ENCODE results near the gene DNAH1.

Gene DNAH1

DNA sequence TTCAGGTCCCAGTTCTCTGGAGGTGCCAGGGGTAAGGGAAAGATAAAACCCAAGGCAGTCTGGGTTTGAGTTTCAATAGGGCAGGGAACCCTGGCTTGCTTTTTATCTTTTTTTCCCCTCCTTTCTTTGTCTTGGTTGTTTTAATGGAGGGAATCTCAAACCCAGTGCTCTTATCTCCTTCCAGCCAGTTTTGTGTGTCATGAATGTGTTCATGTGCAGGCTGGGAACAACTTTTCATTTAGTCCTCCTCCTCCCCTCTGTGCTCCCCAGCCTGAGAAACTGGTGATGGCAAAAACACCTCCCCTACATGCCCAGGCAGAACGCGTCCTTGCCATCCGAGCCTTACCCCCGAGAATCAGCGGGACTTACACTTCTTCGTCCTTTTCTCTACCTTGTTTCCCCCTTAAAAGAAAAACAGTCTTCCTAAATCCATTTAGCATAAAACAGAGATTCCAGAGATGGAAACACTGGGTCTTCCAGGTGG is 117.9 kb downstream of the DNAH1 start:
- no peak for DNase-seq (ENCODE audit: low read depth)

DNA sequence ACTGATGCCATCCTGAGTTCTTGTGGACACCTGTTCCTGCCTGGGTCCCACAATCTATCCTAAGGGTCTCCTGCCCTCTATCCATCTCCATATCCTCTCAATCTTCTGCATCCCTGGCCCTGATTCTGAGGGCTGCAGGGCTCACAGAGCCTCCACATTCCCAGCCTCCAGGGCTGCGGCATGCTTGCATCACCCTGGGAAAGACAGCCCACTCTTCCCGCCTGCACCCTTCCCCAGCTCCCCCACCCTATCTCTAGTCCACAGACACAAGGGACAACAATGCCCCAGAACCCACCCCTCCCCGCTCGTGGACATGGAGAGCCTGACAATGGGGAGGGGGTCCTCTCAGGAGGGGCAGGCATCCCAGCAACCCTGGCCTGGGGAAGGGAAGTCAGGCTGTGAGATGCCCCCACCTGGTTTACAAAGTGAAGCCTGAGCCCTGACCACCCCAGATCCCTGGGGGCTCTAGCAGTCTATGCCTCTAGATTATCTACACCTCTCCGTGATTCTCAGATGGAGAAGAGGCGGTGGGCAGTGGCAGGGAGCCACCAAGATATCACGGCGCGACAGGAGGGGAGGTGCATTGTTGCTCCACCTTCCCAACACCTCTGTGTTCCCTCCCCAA is 118.5 kb downstream of the DNAH1 start:
- DNase-seq (ENCODE audit: low read depth) = no peak

DNA sequence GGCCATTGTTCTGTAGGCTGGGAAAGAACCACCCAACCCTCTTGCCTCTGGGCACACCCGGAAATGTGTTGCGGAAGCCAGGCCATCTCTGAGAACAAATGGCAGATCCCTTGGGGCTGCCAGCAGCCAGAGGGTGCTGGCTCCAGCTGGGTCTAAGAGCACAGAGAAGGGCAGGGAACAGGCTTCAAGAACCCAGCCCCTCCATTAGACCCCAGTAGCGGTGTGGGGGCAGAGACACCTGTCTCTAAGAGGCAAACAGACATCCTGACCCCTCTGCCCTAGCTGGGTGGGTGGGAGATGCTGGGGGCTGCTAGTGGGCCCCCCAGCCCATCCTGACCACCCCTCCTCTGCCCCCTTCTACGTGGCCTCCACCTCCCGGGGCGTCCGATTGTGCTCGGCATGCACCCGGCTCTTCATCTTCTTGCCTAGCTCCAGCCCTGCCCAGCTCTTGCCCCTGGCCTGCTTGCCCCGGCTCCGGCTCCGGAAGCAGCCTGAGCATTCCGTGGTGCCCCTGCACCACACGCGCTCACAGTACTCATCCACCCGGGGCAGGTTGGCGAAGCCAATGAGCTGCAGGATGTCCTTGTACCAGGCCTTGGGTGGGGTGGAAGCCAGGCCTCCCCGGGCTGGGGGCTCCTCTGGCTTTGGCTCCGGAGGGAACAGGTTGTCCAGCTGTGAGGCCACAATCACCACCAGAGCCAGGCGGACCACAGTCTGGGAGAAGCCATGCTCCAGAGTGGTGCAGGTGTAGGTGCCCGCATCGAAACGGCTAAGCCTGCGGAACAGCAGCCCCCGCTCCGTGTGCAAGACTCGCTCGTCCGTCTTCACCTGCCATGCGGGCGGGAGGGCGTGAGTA is 119.4 kb downstream of the DNAH1 start:
- no peak for DNase-seq (ENCODE audit: low read depth)

DNA sequence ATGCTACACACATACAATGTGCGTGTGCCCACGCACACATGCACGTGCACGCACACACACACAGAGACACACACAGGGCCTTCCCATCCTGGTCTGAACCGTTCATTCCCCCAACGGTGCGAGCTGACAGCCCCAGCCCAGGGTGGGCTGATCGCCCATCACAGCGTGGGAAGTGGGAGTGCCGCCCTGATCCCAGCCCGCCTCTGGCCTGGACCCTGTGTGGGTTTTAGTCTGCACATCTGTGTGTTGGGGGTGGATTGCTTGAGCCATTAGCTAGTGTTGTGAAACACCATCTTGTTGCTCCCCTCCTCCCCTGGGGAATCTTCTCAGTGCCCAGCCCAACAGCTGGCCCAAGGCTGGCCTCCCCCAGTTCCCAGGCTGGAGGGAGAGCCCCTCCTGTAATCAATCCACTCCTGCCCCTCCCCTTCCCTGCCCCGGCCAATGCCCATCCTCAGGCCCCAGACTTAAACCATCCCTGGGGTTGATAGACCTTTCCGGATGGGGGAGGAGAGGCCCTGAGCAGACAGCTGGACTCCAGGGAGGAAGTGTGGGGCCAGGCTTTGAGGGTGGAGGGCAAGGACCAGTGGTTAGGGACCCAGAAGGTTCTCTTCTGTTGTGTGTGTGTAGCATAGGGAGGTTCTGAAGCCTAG is 120.5 kb downstream of the DNAH1 start:
- no peak for DNase-seq (ENCODE audit: low read depth)

DNA sequence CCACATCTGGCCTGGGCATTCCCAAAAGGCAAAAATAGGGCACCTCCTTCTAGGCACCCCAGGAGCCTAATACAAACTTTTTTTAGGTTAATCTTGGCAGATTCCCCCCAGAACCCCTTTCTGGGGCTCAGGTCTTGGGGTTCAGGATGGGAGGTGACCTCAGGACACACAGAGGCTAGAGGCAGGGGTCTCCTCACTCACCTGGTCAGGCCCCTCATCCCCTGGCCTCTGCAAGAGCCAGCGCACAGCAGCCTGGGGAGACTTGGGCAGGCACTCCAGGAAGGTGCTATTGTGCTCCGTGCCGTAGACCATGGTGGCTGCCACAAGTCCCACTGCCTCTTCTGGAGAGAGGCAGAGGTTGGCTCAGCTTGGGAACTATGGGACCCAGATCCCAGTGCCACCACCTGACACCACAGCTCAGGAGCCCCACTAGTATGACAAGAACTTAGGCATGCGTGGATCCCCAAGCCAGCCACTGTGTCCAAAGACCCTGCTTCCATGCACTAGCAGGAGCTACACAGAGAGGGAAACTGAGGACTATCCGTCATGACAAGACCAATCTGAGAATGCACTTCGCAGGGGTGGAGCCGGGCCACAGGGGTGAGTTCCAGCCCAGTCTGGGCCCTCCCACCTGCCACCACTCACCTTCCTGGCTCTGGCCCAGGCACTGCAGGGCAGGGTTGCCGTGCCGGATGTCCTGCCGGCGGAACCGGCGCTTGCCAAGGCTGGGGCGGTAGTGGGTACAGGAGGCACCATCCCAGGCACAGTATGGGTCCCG is 121.4 kb downstream of the DNAH1 start:
- no peak for DNase-seq (ENCODE audit: low read depth)

DNA sequence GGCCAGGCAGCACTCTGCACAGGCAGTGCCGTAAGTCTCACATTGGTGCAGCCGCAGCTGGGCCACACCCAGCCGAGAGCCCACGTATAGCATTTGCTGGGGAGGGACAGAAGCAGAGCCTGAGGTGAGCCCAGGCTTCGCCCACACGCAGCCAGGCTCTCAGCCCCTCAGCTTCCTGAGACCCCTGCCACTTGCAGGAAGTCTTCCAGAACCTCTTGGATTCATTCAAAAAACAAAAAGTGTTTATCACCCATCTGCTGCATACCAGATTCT is 121.9 kb downstream of the DNAH1 start:
- no peak for DNase-seq (ENCODE audit: low read depth)

DNA sequence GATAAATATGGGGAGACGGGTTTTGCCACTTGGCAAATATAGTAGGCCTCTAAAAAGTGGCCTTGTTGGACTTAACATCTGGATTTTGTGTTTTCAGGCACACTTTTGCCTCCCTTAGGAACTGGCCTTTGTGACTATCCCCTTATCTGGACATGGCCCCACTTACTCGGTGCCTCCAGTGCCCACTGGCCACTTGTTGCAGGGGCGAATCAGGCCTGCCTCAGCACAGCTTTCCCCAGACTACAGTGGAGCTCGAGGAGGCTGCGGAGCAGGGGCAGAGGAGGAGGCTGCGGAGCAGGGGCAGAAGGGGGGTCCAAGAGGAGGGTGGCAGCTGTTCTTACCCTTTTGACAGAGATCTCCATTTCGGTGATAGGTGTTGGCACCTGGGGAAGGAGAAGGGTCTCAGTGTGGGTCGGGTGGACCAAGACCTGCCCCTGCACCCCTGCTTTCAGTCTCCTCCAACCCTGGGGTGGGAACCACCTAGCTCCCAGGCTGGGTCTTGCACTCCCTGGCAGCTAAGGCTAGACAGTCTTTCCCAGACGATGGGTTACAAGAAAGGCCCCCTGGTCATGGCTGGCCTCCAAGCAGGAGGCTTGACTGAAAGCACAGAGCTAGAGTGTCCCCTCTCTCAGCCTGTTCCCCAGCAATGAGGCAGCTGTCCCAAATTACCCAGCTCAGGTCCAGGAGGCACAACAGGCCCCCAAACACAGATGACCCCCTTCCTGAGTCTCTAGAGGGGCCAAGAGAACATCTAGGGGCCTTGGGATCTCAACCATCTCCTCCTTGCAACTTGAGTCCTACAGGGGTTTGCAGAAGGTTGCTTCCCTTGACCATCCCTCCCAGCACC is 122.7 kb downstream of the DNAH1 start:
- DNase-seq (ENCODE audit: low read depth) = no peak

DNA sequence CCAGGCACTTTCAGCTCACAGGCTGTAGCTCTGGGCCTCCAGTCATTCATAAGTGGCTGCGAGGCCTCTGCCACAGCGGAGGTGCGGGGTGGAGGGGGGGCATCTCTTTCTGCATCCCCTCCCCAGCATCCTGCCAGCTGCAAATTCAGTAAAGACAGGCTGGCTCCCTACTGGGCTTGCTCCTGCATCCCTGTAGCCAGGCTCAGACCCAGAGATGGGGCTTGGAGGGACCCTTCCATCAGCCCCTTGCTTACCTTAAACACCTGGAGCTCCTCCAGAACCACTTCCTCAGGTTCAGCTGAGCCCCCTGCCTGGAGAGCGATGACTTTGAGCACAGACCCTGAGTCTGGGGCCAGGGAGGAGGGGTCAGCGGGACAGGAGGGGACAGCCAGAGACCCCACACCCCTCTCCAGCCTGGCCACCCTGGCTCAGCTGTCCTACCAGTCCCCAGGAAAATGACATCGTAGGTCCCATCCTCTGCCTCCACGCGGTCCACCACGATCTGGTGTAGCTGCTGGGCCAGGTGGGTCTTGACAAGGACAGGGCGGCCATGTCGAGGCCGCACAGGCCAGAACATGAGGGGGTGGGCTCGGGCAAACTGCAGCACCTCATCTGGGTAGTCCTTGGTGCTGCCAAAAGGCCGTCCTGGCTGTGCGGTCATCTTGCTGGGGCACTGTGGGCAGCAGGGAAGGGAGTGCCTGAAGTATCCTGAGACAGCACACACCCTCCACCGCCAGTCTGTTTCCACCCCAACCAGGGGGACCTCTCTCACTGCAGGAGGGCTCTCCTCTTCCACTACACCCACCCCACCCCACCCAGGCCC is 123.5 kb downstream of the DNAH1 start:
- DNase-seq (ENCODE audit: low read depth) = no peak

DNA sequence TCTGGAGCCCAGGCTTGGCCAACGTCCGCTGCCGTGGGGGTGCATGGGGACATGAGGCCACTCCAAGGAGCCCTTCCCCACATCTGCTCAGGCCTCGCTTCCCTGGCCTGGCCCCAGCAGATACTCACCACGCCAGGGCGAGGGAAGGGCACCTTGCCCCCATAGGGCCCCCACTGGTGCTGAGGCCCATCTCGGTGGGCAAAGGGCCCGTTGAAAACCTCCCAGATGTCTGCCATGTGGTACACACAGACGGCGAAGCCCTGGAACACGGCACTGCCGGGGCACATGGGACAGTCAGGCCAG is 124.1 kb downstream of the DNAH1 start:
- no peak for DNase-seq (ENCODE audit: low read depth)

DNA sequence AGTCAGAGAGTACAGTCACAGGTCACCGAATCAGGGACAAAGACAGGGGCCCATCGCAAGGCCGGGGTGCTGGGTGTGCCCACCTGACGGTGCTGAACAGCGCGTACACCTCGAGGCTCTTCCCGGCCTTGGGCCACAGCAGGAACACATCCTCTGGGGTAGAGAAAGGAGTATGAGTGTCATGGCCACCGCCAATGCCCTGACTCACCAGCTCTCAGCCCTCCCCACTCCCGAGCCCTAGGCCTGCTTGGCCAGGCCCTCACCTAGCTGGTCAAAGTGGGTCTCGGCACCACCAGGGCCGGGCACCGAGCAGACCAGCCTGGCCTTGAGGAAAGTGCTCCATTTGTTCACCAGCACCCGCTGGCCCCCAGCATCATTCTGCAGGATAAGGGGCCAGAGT is 124.6 kb downstream of the DNAH1 start:
- no peak for DNase-seq (ENCODE audit: low read depth)

DNA sequence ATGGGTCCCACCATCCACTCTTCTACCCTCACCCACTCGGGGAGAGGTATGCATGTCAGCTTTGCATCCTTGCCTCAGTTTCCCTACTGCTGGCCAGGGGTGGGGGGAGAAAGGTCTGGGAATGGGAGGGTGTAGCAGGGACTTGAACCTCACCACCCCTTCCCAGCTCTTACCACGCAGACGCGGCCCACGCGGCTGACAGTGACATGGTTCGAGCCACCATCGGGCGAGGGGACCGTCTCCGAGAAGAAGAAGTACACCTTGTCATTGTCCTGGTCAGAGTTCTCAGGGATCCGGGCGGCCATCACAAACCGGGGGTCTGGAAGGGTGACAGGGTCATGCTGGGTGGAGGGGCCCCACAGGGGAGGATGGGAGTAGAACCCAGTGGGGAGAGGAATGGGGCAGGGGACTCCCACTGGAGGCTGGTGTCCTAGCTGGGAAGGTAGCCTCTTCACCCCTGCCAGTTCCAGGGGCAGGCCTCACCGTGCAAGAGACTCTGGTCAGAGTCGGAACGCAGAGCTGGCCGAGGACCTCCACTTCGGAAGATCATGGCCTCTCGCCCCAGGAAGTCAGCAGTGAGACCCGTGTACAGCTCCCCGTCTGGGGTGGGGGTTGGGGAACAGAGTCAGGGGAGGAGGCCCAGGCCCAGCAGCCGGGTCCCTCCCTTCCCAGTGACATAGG is 125.1 kb downstream of the DNAH1 start:
- DNase-seq (ENCODE audit: low read depth) = no peak

DNA sequence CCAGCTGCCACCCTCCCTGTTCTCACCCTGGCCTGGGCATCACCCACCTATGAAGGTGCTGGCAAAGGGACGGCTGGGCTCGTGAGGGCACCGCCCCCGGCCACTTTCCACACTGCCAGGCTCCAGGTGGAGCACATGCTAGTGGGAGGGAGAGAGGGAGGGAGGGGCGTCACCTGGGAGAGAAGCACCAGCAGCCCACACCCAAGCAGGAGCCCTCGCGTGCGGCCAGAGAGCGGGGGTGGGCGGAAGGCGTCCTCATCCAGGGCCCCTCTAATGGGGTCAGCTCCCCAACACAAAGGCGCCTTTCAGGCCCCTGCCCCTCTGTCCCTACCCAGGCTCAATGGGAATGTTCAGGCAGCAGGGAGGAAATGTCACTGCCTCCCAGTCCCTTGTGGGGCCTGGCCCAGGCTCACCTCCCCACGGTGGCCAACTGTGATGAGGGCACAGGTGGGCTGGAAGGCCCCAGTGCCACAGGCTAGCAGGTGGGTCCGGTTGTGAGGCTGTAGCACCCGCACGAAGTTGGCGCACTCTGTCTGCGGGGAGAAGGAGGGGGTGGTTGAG is 125.7 kb downstream of the DNAH1 start:
- DNase-seq (ENCODE audit: low read depth) = no peak

DNA sequence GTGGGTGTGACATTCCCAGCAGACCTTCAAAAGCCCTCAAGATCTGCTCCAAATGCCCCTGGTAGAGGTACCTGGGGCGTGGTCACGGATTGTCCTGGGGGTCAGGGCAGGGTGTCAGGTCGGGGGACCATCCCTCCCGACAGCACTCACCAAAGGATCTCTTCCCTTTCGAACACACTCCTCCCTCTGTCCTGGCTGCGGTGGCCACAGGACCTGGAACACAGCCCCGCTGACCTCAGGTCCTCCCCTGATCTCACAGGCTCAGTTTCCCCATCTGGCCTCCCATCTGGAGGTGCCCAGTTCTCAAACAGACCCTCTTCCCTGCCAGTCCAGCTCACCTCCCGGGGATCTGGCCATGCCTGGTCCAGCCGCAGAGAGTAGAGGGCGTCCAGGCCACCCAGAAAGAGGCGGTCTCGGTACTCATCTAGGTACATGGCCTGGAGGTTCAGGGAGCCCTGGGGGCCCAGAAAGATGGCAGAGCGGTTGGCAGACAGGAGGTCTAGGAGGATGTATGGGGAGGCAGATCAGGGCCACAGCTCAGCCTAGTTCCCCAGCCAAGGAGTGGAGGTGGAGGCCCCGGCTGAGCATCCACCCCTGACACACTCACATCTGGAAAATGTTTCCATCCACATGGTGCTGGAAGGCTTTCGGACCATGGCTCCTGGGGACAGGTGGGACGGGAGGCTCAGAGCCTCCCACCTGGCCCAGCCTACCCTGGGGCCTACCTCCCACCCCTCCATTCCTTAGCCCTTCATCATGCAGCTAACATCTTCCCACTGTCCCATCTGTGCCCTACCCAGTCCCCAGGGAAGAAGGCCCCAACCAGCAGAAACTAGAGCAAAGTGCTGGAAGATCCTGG is 126.5 kb downstream of the DNAH1 start:
- DNase-seq (ENCODE audit: low read depth) = no peak

DNA sequence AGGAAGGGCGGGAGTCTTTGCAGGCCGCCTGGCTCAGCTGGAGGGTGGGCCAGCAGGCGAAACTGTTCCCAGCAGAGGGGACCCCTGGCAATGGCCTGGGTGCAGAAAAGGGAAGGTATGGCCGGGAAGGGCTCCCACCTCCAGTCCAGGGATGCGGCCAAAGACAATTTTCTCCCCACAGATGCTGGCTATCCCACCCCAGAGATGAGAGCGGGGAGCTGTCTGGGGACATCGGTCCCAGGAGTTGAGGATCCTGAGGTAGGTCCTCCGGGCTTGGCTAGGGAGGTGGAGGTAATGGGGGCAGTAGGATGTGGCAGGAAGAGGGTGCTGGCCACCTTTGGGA is 127.1 kb downstream of the DNAH1 start:
- no peak for DNase-seq (ENCODE audit: low read depth)

DNA sequence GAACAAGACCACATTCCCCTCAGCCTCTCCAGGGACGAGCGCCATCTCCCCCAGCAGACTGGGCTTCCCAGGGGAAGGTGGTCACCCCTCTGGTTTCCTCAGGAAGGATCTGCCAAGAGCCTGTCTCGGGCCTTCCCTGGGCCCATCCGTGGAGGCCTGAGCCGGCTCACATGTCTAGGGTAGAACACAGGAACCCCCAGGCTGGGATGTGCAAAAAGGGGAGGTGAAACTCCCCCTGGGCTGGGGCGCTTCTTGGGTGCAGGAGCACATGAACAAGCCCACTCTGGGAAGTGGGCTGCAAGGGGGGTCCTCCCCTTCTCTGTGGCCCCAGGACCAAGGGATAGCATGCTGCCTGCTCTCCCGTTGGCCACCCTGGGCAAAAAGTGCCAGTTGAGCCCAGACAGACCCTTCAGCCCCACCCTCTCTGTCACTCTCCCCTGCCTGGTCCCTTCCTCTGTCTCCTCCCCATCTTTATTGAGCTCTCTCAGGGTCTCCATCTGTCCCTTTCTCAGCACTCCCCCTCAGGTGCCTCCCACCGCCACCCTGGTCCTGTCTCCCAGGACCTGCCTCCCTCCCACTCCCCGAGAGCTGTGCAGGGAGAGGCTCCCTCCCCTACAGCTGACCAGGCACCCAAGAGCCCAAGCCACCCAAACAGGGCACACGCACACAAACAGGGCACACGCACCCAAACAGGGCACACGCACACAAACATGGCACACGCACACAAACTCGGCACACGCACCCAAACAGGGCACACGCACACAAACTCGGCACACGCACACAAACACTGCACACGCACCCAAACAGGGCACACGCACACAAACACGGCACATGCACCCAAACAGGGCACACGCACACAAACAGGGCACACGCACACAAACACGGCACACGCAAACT is 127.9 kb downstream of the DNAH1 start:
- no peak for DNase-seq (ENCODE audit: low read depth)

DNA sequence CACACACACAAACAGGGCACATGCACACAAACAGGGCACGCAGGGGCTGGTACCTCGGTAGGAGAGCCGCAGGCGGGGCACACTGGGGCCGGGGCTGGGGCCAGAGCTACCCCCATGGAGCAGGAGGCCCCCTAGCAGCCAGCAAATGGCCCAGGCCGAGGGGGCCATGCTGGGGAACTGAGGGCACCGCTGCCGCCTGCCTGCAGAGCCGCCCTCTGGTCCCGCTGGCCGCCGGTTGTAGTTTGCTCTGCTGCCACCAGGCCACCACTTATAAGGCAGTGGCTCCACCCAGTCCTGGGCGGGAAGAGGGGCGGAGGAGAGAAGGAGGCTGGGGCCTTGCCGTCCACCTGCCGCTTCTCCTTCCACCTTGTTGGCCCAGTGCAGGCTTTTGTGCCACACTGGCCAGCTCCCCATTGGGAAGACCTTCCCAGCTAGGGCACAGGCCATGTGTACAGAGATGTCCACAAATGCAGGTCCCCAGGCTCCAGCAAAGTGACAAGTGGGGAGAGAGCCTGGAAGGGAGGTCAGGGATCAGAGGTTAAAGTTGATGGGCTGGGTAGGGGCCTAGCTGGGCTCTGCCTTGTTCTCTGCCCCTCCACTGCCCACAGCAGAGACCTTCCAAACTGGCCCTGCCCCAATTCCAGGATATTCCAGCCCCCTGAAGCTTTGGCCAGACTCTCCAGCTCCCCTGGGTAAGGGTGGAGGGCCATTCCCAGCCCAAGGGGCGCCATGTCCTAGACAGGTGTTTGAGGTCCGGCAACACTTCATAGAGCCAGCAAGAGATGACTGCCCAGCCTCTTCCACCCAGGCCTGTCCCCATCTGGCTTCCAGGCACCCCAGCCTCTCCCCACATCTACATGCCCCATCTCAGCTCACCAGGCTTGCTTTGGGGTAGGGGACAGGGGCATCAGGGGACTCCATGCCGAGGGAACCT is 129.0 kb downstream of the DNAH1 start, which contains the start of gene SEMA3G:
Gene SEMA3G (minus strand): TSS at position 244 of the 934 bp plus-strand sequence. CDS start 76 bp downstream, at position 168.
- DNase-seq (ENCODE audit: low read depth) = peak; percentile 46

DNA sequence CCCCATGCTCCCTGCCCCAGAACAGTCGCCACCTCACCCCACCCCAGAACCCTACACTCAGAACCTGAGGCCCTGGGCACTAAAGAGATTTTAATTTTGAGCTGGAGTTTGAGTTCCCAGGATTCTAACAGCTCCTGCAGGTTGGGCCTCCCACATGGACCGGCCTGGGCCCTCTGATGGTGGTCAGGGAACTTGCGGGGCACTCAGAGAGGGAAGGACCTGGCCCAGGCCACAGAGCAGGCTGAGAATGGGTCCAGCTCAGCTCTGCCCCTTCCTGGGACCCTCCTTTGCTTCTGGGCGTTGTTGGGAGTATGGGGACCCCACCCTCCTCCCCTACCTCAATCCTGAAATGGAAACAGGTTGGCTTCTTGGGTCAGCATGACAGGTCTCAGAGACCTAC is 129.9 kb downstream of the DNAH1 start:
- no peak for DNase-seq (ENCODE audit: low read depth)
